Stimulated activated CD4-positive, alpha-beta T cell treated with anti-CD3 and anti-CD28 coated beads, Interleukin-15, amount 100 ng/mL, for 24 hours (primary cell): Measurements from ENCODE around the gene PCSK5.
"Not testable (repeated sequence)": the region's sequence is repeated elsewhere in the genome, so short reads cannot be mapped to it uniquely, and the experiment has no call there.

Experiments
- DNase-seq: peaks from one replicate; pipeline ENCODE4 v3.0.0-alpha.2; 2020

PCSK5 gene

DNA sequence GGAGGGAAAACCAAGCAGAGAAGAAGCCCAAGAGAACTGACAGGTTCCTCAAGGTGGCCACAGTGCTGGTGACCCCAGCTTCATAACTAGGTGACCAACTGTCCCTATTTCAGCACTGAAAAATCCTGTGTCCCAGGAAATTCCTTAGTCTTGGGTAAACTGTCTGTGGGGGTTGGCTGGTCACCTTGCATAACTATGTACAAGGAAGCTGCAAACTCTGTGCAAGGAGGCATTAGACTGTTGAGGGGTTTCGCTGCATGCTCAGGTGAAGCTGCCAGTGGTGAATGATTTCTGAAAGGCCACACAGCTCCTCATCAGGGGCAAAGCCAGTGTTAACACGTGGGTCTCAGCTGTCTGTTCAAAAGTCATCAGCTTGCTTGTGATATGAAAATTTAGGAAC lies 36.9 kb downstream of the PCSK5 start:
- DNase-seq = no peak

- DNase-seq = no peak
Measured at GRCh38 chr9:75930190-75930589, 39.7 kb downstream of the PCSK5 start.

- DNase-seq = no peak
Measured at GRCh38 chr9:75930730-75931321, 40.4 kb downstream of the PCSK5 start.

DNA sequence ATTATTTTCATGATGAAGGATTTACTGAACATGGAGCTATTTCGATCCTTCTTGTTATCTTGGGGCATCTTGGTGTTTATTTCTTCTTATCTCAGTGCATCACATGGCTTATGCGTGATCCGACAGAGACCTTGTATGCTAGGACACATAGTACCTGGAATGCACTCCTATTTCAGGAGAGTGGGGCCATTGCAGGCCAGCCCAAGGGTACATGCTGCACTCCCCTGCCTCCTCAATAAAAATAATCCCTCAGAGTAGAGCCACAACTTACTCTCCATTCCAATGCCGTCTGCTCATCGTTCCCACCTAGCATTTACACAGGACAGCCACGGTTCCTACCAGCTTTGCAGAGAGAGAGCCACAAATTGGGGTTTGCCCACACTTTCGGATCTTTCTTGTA lies 43.5 kb downstream of the PCSK5 start:
- DNase-seq = no peak

DNA sequence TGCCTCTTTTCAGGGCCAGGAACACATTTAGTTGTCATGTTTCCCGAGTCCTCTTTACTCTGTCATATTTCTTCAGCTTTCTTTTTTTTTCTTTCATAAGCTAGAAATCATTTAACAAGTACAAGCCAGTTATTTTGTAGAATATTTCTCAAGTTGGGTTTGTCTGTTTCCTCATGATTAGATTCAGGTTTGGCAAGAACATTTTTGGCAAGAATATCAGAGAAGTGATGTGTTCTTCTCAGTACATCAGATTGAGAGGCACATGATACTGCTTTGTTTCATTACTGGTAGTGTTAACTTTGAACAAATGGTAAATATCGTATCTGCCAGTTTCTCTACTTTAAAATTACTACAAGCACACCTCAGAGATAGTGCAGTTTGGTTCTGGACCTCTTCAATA lies 45.1 kb downstream of the PCSK5 start:
- DNase-seq = no peak

DNA sequence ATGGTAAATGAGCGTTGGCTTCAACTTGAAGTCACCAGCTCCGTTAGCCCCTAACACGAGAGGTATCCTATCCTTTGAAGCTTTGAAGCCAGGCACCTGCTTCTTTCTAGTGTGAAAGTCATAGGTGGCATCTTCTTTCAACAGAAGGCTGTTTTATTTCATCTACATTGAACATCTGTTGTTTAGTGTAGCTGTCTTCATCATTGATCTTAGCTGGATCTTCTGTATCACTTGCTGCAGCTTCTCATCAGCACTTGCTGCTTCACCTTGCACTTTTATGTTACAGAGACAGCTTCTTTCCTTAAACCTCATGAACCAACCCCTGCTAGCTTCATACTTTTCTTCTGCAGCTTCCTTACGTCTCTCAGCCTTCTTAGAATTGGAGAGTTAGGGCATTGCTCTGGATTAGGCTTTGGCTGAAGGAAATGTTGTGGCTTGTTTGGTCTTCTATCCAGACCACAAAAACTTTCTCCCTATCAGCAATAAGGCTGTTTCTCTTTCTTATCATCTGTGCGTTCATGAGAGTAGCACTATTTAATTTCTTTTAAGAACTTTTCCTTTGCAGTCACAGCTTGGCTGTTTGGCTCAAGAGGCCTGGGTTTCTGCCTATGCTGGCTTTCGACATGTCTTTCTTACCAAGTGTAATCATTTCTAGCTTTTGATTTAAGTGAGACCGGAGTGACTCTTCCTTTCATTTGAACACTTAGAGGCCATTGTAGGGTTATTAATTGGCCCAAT lies 47.2 kb downstream of the PCSK5 start:
- no peak for DNase-seq

DNA sequence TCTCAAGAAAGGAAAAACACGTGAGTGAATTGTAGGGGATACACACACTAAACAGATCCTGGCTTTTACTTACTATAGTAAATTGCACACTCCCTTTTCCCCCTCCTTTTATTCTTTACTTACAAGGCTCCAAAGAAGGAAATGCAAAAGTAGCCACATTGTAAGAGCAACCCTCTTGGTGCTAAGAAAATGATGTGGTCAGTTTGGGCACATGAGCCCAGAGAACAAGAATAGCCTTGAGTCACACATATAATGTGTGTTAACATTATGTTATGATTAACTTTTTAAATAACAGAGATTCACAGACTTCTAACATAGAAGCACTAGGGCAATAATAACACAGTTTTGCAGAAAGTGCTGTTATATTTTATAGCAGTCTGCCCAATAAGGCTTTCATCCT lies 48.5 kb downstream of the PCSK5 start:
- DNase-seq = no peak

- no peak for DNase-seq
Measured at GRCh38 chr9:75939536-75940111, 49.2 kb downstream of the PCSK5 start.

DNA sequence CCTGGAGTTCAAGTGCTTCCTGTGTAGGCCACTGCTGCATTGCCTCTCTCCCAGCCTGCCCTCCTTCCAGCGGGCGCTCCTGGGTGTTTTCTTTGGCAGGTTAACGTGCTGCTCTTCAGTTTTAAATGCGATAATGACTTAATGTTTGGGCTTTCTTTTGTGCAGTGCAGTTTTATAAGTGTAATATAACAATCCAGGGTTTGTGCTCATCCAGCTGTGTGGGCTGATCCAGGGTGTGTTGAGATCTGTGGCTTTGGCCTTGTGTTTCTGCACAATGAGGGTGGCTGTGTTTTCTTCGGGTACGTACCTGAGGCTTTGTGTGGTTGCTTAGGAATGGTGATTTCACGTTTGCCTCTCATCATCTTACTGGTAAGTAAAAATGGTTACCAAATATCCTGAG lies 50.6 kb downstream of the PCSK5 start:
- no peak for DNase-seq

DNA sequence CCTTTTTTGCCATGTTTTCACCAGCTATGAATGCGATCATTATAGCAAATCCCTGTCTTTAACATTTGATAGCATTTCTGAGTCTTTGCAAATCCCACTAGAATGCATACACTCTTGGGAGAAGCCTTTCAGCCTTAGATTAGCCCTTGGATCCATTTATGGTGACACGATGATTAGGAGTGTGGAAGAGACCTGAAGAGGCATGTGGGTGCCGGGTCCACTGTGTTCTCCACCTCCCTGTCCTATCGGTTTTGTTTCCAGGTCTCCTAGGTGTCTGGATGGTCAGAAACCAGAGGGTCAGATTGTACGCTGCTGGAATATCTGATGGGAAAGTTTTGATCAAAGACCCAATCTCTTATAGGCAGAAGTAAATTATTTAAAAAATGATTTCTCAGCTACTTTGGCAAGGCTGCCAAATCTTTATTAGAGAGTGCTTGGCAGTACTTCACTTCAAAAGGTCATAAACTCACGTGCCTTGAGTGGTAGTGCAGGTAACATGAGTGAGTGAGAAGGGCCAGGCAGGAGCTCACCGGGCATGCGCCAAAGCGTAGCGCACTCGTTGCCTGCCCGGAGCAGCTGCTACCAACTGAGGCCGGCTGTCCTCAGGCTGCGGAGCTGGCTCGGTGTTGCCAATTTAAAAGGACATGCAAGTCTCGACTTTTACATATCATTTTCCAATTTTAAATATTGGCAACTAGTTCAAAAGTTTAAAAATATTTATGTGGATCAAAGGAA lies 51.3 kb downstream of the PCSK5 start:
- DNase-seq = no peak

GRCh38 chr9:75946766-75947165 lies 56.3 kb downstream of the PCSK5 start:
- DNase-seq = no peak

GRCh38 chr9:75947233-75947632 lies 56.8 kb downstream of the PCSK5 start:
- DNase-seq = no peak

DNA sequence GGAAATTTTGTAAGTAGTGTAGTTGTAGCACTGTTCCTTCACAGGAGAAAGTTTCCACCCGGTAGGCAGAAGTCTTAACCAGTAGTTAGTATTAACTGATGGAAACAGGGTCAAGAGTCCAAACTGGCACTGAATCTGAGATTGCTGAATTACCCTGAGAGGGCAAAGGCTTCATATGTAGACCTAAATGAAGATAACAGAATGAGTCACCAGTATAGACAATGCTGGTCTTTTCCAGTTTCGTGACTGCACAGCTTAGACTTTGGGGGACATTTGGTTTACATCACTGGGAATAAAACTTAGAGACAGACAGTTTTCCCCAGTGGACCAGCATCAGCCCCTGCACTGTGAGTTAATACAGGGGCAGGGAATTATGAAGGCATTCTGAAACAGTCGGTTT lies 60.5 kb downstream of the PCSK5 start:
- no peak for DNase-seq

GRCh38 chr9:75953218-75953617 lies 62.7 kb downstream of the PCSK5 start:
- no peak for DNase-seq

- DNase-seq = no peak
Measured at GRCh38 chr9:75956161-75956560, 65.7 kb downstream of the PCSK5 start.

DNA sequence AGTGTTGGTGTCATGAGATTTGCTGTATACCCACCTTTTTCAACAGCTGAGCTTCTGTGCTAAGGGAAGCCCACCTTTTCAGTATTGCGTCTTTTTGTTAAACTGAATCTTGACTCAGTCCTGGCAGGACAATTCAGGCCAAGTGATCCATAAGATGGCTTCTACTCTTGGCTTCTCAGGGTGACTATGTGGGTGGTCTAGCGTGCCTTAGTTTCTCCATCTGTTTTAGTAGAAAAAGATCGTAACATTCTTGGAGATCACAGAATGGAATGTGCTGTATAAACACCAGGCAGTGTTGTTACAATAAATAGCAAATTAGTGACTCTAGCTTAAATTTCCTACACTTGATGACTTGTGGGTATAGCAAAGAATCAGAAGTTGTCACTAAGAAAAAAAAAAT lies 66.6 kb downstream of the PCSK5 start:
- no peak for DNase-seq

- DNase-seq = no peak
Measured at GRCh38 chr9:75958226-75958625, 67.8 kb downstream of the PCSK5 start.

- DNase-seq = no peak
Measured at GRCh38 chr9:75960551-75960950, 70.1 kb downstream of the PCSK5 start.

- no peak for DNase-seq
Measured at GRCh38 chr9:75962013-75962661, 71.7 kb downstream of the PCSK5 start.

DNA sequence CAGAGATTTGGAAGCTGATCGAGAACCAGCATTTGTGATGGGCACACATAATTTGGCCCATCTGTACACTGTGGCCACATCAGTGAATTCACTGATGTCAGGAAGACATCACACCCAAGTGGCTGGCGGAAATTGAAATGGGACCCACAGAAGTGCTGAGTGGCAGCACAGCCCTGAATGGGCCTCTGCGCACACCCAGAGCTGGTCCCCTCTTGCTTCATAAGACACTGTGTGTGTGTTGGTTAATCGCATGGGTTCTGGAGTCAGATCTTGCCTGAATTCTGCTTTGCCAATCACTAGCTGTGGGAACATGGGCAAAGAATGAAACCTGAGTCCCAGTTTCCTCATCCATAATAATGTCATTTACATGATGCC lies 72.2 kb downstream of the PCSK5 start:
- no peak for DNase-seq

- not testable (repeated sequence) for DNase-seq
Measured at GRCh38 chr9:75963321-75963720, 72.8 kb downstream of the PCSK5 start.

GRCh38 chr9:75964427-75964826 lies 74.0 kb downstream of the PCSK5 start:
- DNase-seq = no peak

GRCh38 chr9:75965231-75965630 lies 74.8 kb downstream of the PCSK5 start:
- DNase-seq = no peak
